GM15510 (cell line): ENCODE data around the gene PRSS22.
A peak's percentile ranks its signal among the peaks of the same experiment; 100 is the strongest.

ENCODE experiments used
- POLR2A ChIP-seq: IDR thresholded peaks from 3 replicates; pipeline ENCODE4 v1.6.1; 2011; ENCODE audit warnings: borderline replicate concordance; ENCODE audit not compliant: insufficient read length; ENCODE audit errors: extremely low read depth

Gene PRSS22

DNA sequence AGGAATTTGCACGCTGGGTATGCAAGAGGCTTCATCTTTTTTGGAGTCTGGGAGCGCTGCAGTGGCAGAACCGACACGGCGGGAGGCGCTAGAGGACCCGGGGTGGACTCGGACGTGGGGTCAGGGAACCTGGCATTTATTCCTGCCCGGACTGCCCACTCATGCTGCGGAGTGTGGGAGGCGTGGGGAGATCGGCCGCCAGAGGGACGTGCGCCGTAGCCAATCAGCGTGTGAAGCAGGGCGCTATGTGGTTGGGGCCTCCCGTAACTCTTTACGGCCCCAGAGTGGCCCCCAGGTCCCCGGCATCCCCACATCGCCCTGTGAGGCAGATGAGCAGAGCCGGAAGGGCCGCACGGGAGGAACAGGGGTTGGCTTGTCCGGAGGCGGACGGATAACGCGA is 36.3 kb upstream of the PRSS22 start:
- no peak for TF ChIP-seq POLR2A

DNA sequence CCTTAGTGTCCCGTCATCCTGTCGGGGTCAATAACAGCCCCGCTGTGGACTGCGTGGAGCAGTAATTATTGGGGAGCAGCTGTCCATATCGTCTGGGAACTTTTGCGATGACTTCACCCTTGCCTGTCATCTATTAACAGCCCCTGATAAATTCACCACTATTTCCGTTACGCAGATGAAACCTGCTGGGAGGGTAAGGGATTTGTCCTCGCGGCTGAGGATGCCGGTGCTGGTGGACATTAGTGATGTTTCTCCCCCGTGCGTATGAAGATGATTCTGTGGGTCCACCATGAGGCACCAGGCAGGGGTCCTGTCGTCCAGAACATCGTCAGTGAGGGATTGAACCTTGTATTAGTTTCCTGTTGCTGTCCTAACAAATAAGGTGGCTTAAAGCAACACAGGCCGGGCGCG is 26.1 kb upstream of the PRSS22 start:
- no peak for TF ChIP-seq POLR2A

DNA sequence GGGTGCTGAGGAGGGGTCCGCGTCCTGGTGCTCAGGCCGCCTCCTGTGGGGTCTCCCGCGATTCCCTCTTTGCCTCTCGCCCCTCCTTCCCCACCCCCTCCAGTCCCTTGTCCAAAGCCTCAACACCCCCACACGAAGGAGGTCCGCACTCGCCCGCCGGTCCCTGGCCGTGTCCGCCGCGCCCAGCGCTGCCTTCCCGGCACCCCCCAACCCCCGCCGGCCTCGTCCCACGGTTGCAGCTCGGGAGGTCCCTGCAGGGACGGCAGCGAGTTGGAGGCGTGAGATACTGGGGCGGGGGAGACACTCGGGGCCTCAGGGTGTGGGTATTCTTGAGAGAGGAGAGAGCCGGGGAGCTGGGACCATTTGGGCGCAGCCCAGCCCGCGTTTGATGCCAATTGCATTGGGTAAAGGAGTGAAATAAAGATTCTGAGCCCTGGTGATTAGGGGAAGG is 25.5 kb upstream of the PRSS22 start:
- no peak for TF ChIP-seq POLR2A

DNA sequence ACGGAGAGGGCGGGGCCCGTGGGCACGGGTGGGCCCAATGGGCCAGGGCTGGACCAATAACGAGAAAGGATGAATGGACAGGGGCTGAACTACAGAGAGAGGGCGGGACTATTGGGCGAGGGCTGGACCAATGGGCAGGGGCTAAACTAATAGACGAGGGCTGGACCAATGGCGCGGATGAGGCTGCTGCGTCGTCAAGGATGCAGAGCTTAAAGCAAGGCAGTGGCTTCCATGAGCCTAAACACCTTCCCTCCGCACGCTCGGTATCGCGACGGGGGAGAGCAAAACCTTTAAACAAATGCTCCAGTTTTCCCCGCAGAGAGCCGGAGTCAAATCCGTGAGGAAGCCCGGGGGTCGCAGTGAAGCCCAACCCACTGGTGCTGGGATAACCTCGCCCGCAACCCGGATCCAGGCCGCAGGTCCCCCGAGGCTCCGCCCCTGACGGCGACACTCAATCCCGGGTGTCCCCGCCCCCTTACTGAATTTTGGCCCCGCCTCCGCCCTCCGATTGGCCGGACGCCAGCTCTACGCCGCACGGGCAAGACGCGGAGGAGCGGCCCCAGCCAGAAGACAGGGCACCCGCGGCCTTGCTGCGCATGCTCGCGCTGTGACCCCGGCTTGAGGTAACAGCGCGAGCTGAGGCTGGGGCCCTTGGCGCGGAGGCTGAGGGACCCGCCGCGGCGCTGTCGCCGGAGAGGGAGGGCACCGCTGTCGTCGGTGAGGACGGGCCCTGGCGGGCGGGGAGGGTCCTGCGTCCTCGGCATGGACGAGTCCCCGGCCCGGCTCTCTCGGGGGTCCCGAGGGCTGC is 24.9 kb upstream of the PRSS22 start, which contains the start of gene FLYWCH2:
TSS of gene FLYWCH2 (plus strand) at position 566 of the 808 bp plus-strand sequence. CDS start 13,235 bp downstream, outside the sequence.
- peak; percentile 86 for TF ChIP-seq POLR2A

DNA sequence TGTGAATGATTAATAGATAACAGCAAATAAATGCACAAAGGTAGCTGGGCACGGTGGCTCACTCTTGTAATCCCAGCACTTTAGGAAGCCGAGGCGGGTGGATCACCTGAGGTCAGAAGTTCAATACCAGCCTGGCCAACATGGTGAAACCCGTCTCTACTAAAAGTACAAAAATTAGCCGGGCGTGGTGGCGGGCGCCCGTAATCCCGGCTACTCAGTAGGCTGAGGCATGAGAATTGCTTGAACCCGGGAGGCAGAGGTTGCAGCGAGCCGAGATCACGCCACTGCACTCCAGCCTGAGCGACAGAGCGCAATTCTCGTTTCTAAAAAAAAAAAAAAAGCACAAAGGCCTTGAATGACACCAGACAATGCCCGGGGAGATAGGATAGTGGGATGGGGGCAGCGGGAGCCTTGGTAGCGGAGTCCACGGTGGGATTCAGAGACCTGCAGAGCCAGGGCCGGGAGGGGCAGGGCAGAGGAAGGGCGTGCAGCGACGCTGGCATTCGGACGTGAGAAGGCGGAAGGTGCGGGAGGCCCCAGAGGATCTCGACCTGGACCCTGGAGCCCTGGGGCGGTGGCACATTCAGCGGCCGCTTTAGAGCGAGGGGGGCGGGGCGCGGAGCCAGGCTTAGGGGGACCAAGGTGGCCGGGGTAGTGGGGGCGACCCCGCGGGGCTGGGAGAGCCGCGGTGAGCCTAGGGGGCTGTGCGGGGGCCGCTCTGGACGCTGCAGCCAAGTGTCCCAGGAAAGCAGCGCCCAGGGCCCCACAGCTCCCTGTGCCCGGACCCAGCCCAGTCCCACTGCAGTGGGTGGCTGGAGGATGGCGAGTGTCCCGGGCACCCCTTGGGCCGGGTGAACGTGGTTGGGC is 24.0 kb upstream of the PRSS22 start:
- peak; percentile 31 for TF ChIP-seq POLR2A

DNA sequence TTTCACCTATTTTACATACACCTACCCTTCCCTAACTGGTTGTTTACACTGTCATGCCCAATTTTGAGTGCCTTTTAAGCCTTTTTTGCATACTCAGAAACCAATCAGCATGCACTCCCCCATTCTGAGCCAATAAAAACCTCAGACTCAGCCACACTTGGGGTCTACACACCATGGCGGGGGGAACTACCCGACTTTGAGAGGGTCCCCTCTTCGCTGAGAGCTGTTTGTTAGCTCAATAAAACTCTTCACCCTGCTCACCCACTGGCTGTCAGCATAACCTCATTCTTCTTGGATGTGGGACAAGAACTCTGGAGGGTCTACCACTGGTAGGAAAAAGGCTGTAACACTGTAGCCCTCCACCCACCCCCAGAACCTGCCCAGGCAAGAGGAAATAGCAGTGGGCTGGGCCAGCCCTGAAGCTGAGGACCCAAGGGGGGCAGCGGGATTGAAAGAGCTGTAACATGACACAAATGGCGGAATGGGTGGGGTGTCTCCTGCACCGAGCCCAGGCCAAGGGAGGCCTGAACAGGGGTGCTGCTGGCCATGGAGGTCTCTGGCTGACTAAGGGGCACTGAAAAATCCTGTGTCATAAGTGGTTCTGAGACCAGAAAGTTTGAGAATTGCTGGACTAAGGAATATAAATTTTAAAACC is 22.0 kb upstream of the PRSS22 start:
- no peak for TF ChIP-seq POLR2A

DNA sequence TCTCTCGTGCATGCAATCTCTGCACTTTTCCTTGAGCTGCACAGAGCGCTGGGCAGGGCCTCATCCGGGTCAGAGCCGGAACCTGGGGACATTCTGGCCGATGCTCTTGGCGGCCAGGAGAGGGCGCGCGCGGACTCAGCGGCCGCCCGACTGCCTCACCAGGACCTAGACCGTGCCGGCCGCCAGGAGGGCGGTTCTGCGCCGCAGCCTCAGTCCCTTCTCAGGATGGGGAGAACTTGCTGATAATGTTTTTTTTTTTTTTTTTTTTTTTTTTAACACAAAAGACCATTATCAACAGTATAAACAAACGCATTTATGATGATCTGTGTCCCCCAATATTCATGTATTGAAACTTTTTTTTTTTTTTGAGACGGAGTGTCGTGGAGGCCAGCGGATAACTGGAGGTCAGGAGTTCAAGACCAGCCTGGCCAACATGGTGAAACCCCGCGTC is 17.0 kb upstream of the PRSS22 start:
- TF ChIP-seq POLR2A, result no peak

DNA sequence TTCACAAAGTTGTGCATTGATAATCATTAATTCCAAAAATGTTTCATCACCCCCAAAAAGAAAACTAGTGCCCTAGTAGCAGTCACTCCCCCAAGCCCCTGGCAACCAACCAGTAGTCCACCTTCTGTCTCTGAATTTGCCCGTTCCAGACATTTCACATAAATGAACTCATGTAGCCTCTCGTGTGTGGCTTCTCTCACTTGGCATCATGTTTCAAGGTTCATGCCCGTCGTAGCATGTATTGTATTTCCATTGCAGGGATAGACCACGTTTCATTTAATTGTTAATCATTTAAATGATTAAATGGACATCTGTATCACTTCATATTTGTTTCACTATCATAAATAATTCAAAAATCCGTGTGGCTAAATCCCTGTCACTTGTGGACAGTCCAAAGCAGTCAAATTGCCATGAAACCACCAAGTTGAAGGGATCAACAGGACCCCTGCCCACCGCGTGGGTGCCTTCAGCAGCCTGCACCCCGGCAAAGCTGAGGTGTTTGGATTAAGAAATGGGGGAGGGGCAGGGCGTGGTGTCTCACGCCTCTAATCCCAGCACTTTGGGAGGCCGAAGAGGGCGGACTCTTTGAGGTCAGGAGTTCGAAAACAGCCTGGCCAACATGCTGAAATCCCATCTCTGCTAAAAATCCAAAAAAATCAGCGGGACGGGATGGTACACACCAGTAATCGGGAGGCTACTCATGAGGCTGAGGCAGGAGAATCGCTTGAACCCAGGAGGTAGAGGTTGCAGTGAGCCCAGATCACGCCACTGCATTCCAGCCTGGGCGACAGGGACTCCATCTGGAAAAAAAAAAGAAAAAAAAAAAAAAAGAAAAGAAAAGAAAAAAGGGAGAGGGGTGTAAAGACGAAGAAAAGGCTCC is 16.3 kb upstream of the PRSS22 start:
- no peak for TF ChIP-seq POLR2A

DNA sequence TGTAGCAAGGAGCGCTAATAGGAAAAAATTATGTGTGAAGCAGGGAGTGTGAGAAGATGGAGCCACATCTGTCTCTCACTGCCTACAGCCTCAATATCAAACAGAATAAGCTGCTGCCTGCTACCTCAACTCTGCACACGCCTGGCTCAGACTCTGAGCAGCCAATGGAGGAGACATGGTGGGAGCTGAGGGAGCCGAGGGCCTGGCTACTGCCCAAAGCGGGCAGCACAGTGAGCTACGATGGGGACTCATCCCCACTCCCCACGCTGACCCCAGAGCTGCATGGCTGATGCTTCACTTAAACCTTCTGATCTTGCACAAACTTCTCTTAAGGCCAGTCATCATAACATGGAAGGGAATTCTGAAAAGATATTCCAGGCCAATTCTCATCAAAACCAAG is 14.0 kb upstream of the PRSS22 start:
- TF ChIP-seq POLR2A, result no peak

DNA sequence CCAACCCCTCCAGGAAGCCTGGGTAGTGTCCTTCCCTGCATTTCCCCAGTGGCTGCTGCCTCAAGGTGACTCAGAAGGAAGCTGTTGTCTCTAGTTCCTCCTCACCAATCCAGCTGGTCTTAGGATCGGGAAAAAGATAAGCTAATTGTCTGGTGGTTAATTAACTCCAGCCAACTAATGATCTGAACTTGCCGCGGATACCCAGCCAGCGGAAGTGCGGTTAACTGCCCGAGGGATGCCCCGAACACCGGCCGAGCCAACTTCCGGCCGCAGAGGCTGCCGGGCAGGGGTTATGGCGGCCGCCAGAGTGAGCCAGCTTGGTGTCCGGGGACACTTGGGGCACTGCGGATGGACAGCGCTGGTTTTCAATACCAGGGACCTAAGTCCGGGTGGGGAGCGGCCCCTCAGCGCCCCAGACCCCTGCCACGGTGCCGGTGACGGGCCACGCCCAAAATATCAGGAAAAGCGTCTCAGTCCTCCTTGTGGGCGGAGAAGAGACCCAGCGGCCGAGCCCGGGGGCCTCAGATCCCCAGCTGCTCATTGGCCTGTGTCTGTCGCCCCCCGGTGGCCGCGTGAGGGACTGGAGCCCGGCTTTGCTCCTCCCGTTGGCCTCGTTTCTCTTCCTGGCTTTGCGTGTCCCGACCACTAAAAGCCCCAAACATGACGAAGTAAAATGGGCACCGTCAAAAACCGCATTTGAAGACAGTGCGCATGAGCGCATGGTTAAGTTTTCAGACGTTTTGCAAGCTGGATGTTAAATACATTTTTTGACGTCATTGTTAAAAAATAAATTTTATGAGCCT is 10.2 kb upstream of the PRSS22 start:
- peak; percentile 88 for TF ChIP-seq POLR2A

DNA sequence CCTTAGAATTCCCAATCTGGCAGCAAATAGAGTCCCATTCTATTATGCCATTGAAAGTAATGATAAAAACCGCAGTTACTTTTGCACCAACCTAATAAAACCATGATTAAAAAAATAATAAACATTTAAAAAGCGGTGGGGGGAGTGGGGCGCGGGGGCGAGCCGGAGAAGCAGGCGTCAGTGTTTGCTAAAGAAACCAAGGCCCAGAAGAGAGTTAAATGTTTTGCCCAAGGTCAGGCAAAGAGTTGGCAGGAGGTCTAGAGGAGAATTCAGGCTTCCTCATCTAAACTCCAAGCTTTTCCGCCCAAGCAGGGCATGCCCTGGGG is 9.7 kb upstream of the PRSS22 start:
- TF ChIP-seq POLR2A, result no peak

DNA sequence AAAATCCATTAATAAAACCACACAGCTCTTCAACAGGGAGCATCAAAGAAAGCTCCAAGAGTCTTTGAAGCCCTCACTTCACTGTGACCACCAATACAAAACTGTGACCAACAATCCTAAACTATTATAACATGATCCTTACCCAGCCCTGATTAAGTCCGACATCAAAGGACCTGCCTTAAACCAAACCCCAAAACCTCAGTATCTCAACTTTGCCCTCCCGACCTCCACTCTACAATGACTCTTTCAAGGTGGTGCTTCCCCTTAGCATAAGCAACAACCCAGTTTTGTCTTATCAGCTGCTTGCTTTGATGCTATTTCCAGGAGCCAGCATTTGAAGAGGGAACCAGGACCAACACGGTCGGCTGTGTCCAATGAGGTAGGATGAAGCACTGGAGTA is 8.5 kb upstream of the PRSS22 start:
- no peak for TF ChIP-seq POLR2A

DNA sequence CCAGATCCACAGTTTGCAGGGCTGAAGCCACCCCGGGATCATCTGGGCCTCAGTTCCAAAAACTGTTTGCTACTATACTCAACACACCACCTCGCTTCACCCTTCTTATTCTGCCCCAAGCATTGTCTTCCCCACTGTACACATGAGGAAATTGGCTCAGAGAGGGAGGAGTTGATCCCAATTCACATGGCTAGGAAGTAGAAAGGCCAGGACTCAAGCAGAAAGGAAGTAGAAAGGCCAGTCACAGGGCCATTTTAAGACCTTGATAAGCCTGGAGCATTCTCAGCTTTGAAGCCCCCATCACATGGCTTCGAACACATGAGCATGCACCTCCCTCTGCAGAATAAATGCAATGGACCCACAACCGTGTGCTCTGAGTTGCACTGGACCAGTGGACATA is 7.7 kb upstream of the PRSS22 start:
- TF ChIP-seq POLR2A, result no peak

DNA sequence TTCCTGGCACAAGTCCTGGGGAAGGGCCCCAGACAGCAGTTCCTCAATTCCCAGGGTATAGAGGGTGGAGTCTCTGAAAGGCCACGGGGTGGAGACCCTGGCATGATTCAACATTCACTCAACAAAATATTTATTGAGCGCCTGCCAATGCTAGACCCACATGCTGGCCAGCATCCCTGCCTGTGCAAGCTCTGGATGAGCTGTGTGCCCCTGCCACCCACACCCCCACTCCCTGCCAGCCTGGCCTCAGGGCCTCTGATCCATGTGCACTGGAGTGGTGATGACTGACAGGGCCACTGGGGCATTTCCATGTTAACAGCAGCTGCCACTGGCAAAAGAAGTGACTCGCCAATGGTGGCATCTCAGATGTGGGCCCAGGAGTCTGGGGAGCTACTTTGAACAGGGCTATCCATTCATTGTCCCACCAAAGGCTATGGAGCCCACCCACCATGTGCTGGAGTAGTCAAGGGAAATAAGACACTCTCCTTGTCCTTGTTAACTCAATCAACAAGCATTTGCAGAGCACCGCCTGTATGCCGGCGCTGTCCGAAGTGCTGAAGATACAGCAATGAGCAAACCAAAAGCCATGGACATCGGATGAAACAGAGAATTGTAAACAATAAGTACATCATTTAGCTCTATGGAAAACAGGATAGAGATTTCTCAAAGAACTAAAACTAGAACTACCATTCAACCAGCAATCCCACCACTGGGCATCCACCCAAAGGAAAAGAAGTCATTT is 3.0 kb upstream of the PRSS22 start:
- TF ChIP-seq POLR2A, result no peak
